ENCODE results near the gene ENTHD1. TPM values are rescaled to one million over a fixed set of nuclear protein-coding genes. Genes with fewer than 3 reads are reported as not detected.

The ENTHD1 gene
- total and polyA plus RNA-seq, 8 donors, result 0.16 TPM; not detected in 7

- Histone ChIP-seq H3K27me3 (peaks cover 0 to 76% of the 10 kb centered on the region in 2 donors), H3K36me3 (no peaks in the 10 kb centered on the region), H3K4me1 (no peaks in the 10 kb centered on the region), H3K4me3 (no peak overlapping the region), H3K9me3 (no peaks in the 10 kb centered on the region), H3K27ac (no peak overlapping the region)
- TF ChIP-seq CTCF (IDR thresholded peaks at IDR 0.05), result no peak
- DNase-seq, result peak in 1 of 4 donors; percentile 42
- ATAC-seq, result no peak
- intact Hi-C loops (cut with DNase I), result no loop called here
Observed at GRCh38 chr22:39727541-39727940, 166.0 kb downstream of the ENTHD1 start.

- TF ChIP-seq CTCF (IDR thresholded peaks at IDR 0.05), result no peak
Observed at GRCh38 chr22:39725351-39726035, 168.1 kb downstream of the ENTHD1 start.

GRCh38 chr22:39724857-39725256 is 168.7 kb downstream of the ENTHD1 start:
- peaks cover 0 to 85% of the 10 kb centered on the region in 2 donors for H3K27me3 ChIP-seq
- no peak overlapping the region for H3K27ac ChIP-seq
- no peak for TF ChIP-seq CTCF (IDR thresholded peaks at IDR 0.05)
- H3K9me3 ChIP-seq, result no peaks in the 10 kb centered on the region
- intact Hi-C loops (cut with DNase I), result no loop called here
- no peak for ATAC-seq
- DNase-seq, result no peak
- H3K36me3 ChIP-seq, result no peaks in the 10 kb centered on the region
- no peaks in the 10 kb centered on the region for H3K4me1 ChIP-seq
- H3K4me3 ChIP-seq, result no peak overlapping the region

More at GRCh38 chr22:39725351-39726035, 168.1 kb downstream of the ENTHD1 start:
- no peaks in the 10 kb centered on the region for H3K36me3 ChIP-seq
- peaks cover 0 to 79% of the 10 kb centered on the region in 2 donors for H3K27me3 ChIP-seq
- no peaks in the 10 kb centered on the region for H3K4me1 ChIP-seq
- intact Hi-C loops (cut with DNase I), result no loop called here
- no peaks in the 10 kb centered on the region for H3K9me3 ChIP-seq
- no peak overlapping the region for H3K4me3 ChIP-seq
- DNase-seq, result no peak
- H3K27ac ChIP-seq, result no peak overlapping the region
- ATAC-seq, result no peak

- H3K9me3 ChIP-seq, result no peaks in the 10 kb centered on the region
- no peaks in the 10 kb centered on the region for H3K36me3 ChIP-seq
- ATAC-seq, result no peak
- no peak overlapping the region for H3K27ac ChIP-seq
- H3K4me1 ChIP-seq, result no peaks in the 10 kb centered on the region
- no peak for DNase-seq
- intact Hi-C loops (cut with DNase I), result no loop called here
- H3K4me3 ChIP-seq, result no peak overlapping the region
- TF ChIP-seq CTCF (IDR thresholded peaks at IDR 0.05), result no peak
- peaks cover 0 to 85% of the 10 kb centered on the region in 2 donors for H3K27me3 ChIP-seq
Observed at GRCh38 chr22:39724390-39724789, 169.2 kb downstream of the ENTHD1 start.

- intact Hi-C loops (cut with DNase I), result no loop called here
- H3K36me3 ChIP-seq, result no peaks in the 10 kb centered on the region
- no peak overlapping the region for H3K27ac ChIP-seq
- H3K4me3 ChIP-seq, result no peak overlapping the region
- TF ChIP-seq CTCF (IDR thresholded peaks at IDR 0.05), result no peak
- DNase-seq, result no peak
- no peaks in the 10 kb centered on the region for H3K9me3 ChIP-seq
- peak; percentile 42 for ATAC-seq
- H3K4me1 ChIP-seq, result no peaks in the 10 kb centered on the region
- H3K27me3 ChIP-seq, result peaks cover 0 to 84% of the 10 kb centered on the region in 2 donors
Observed at GRCh38 chr22:39723899-39724351, 169.6 kb downstream of the ENTHD1 start.
